ENCODE data around the gene OTOG.

- TF ChIP-seq CTCF (IDR thresholded peaks at IDR 0.05), result no peak
- TF ChIP-seq POLR2AphosphoS5 (IDR thresholded peaks at IDR 0.05; ENCODE audit: insufficient read depth in 1 of 2, low read depth in 1 of 2), result no peak
- no peak for TF ChIP-seq POLR2A (IDR thresholded peaks at IDR 0.05)
Observed at GRCh38 chr11:17597770-17598169, 50.7 kb downstream of the OTOG start.

Measured in vagina (tissue), 2 donors.